SU-DHL-6 (cell line): ENCODE data around the gene CES4A.
"Not testable (repeated sequence)": the region's sequence is repeated elsewhere in the genome, so short reads cannot be mapped to it uniquely, and the experiment has no call there.

Experiments used
- EZH2phosphoT487 ChIP-seq: fragments of 200-600 bp; sonication (generic), shearing (Covaris generic); conservative IDR thresholded peaks from 2 replicates; pipeline ENCODE4 v1.6.1; 2018; ENCODE audit warnings: mild to moderate bottlenecking, antibody characterized with exemption, low read length, moderate library complexity, mixed read lengths
- TF ChIP-seq, protein P1 (sequence below): fragments of 200-600 bp; sonication (generic); IDR thresholded peaks from one replicate; pipeline ENCODE4 v1.5.1; 2017; ENCODE audit warnings: antibody characterized with exemption, mild to moderate bottlenecking, low read length, moderate library complexity; ENCODE audit not compliant: insufficient read depth, poor library complexity, severe bottlenecking

DNA sequence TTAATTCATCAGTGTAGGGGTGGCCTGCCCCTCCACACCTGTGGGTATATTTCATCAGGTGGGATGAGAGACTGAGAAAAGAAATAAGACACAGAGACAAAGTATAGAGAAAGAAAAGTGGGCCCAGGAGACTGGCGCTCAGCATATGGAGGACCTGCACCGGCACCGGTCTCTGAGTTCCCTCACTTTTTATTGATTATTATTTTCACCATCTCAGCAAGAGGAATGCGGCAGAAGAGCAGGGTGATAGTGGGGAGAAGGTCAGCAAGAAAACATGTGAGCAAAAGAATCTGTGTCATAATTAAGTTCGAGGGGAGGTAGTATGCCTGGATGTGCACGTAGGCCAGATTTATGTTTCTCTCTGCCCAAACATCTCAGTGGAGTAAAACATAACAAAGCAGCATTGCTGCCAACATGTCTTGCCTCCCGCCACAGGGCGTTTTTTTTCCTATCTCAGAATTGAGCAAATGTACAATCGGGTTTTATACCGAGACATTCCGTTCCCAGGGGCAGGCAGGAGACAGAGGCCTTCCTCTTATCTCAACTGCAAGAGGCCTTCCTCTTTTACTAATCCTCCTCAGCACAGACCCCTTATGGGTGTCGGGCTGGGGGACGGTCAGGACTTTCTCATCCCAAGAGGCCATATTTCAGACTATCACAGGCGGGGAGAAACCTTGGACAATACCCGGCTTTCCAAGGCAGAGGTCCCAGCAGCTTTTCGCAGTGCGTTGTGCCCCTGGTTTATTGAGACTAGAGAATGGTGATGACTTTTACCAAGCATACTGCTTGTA lies 32.8 kb upstream of the CES4A start:
- TF ChIP-seq, protein P1, sequence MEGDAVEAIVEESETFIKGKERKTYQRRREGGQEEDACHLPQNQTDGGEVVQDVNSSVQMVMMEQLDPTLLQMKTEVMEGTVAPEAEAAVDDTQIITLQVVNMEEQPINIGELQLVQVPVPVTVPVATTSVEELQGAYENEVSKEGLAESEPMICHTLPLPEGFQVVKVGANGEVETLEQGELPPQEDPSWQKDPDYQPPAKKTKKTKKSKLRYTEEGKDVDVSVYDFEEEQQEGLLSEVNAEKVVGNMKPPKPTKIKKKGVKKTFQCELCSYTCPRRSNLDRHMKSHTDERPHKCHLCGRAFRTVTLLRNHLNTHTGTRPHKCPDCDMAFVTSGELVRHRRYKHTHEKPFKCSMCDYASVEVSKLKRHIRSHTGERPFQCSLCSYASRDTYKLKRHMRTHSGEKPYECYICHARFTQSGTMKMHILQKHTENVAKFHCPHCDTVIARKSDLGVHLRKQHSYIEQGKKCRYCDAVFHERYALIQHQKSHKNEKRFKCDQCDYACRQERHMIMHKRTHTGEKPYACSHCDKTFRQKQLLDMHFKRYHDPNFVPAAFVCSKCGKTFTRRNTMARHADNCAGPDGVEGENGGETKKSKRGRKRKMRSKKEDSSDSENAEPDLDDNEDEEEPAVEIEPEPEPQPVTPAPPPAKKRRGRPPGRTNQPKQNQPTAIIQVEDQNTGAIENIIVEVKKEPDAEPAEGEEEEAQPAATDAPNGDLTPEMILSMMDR = not testable (repeated sequence)
- TF ChIP-seq EZH2phosphoT487 = not testable (repeated sequence)
